Left kidney (tissue), 2 donors: Measurements from ENCODE around the gene PTPN14. TPM values are rescaled to one million over a fixed set of nuclear protein-coding genes. Genes with fewer than 3 reads are reported as not detected.
A peak's percentile ranks its signal among the peaks of the same experiment; 100 is the strongest.

ENCODE experiments used
- DNase-seq: peaks from one replicate; pipeline ENCODE4 v3.0.0-alpha.2; 2013
- polyA plus RNA-seq: library from polyadenylated mRNA; unstranded; fragments of 120-200 nt; gene quantifications from one replicate; pipeline ENCODE4 v1.2.1, GENCODE V29; 2013; ENCODE audit not compliant: insufficient read length

PTPN14 gene
- polyA plus RNA-seq, 1 donor, result 44.4 TPM

DNA sequence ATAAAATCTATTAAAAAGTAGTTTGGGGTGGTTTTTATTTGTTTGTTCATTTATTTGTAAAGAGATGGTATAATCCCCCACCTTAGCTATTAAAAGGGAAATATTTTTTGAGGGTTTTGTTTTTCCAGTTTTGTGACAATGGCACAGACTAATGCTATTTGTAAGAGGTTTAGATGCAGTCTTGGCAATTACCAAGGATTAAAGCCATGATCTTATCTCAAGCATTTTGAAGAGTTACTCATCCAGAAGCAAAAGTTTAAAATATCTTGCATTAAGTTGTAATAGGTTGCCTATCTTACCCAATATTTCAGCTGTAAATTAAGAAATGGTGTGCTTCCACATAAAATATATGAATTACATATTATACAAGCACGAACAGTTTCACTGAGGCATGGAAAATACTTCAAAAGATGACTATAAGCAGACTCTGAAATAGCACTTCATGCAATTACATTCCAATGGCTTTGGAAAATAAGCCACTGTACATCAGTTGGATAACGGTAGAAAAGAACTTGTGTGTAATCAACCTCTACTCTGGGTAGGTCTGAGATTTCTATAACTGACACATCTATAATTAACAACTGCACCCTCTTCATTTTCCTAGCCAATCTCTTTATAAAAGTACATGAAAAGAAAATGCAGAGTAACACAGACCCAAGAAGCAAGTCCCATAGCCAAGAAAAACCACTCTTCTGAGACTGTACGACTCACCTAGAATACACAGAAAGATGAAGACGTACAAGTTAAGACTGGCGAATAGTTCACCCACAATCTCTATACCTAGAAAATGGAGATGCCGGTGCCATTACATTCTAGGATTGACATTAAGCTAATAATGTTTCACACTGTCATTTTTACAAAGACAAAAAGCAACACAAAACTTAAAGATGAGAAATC lies 95.2 kb downstream of the PTPN14 start:
- no peak for DNase-seq

DNA sequence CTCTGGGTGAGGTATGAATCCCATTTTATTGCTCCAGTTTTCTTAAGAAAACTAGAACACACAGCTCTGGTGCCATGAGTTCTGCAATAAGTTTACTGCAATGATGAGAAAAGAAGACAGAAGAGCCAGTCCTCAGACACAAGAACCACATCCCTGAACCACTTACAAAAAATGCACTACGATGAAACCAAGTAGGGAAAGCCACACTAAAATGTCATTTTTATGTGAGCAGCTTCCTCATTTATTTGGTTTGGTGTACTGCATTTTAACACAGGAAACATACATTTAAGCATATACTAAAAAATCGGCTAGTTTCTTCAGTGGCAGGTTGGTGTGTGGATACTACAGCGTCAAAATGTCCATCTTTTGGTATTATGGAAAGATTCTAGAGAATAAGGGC lies 95.9 kb downstream of the PTPN14 start:
- no peak for DNase-seq

DNA sequence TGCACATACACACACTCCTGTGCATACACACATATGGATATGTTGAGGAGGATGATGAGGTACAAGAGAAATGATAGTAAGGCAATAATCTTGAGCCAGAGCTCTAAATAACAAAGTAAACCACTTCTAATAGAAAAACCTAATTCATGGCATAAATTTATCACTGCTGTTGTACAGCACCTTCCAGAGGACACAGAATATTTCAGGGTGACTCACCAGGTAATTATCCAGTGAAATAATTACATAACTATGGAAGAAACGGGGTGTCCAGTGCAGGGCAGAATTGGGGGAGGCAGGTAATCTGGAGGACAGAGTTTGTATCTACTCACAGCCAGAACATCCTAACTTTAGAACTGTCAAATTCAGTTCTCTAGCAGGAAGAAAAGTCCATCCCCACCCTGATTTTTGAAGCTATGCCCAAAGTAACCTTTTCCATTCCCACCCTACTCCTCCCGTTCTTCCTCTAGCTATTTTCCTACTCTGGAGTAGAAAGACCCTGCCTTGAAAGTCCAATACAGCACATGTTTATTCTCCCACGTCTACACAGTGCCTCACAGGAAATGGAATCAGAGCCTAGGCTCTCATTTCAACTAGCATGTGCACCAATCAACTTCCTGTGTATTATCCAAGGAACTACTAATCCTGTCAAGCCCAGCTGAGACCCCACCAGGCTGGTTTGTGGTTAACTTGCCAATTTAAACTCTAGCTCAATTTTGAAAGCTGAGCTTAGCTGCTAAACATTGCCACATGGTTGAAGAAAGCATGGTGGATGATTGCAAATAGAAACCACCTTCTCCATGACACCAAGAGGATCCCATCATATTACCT lies 96.6 kb downstream of the PTPN14 start:
- DNase-seq, result no peak

DNA sequence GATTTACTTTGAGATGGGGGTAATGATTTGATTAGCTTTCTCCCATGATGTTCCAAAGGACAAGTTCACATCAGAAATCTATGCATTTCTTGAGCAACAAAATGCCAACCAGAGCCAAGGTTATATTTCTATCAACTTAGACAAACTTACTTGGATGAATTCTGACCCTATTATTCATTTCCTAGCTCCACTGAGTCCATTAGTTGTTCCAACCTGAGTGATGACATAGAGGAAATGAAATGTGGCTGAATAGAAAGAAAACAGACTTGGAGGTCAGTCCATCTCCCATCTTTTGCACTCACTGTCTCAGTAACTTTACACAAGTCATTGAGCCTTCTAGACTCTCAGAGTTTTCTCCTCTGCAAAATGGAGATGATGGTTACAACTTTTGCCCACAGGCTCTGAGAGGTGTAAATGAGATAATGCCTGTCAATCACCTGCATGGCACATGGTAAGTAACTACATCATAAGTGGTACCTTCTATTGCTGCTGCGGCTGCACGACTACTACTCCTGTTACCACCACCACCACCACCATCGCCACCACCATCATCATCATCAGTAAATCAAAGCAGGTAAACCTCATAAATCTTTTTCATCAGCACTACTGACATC lies 98.2 kb downstream of the PTPN14 start:
- no peak for DNase-seq

DNA sequence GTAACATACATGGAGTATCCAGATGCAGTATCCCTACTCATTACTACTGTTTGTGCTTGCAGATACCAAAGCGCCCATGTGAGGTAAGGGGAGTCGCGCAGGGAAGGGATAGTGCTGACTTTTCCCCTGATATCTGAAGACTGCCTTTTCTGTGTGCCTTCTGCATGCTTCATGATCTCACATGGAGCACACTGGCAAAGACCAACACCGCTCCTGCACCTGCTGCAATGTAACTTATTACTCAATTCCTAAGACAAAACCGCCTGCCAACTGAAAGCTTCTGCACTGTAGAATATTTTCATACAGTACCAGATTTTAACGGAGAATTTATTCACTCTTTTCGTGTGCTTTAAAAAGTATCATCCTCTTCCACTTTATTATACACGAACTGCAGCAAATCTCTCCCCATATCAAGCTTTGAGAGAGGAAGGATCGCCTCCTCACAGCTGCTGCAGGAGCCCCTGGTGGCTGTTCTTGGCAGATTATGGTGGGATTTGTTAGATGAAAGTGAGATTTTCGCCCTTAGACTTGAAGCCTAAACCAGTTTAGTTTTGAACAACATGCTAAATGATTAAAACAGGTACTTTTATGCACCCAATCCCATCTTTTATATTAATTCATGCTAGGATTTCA lies 99.1 kb downstream of the PTPN14 start:
- no peak for DNase-seq

DNA sequence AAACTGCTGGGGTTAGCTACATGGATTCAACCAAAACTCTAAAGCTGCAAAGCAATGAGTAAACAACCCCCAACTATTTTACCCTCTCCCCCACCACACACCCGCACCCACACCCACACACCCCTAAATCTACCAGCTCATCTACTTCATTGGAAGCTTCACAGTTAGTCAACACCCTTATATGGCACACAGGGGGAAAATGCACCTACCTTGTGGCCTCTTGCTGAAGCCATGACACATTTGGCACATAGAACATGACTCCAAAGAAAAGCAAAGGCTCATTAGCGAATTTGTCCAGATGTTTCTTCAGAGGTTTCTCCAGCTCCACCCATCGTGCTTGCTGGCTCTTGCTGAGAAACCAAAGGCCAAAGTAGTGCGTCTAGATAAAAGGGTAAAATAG lies 99.8 kb downstream of the PTPN14 start:
- DNase-seq, result no peak

DNA sequence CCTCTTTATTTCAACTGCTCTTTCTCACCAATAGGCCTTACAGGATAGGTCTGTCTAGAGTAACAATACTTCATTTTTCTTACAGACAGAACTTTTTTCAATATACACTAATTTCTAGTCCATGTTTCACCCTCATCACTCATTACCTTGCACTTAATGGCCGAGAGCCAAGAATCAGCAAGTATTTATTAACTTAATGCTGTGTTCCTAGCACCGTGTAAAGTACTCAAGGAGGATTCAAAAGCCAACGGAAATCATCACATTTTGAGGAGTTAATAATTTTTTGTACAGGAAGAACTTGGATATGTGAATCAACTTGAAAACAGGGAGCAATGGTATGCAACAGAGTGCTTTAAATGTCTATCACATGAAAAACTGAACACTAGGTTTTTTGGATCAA lies 102.0 kb downstream of the PTPN14 start:
- DNase-seq, result no peak

DNA sequence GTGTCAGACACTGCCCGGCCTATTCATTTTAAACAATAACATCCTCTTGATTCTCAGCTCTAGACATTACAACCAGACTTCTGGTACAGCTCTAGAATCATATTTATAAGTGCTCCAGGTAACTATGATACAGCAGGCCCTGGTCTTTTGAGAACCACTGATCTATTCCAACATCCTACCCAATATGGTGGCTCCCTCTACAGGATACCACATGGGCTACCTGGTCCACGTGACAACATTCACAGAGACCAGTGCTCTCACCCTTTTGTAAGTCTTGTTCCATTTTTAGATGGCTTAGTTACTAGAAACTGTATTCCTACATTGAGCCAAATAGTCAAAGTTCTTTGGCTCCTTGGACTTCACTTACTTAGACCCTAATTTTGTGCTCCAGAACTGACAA lies 102.9 kb downstream of the PTPN14 start:
- no peak for DNase-seq

DNA sequence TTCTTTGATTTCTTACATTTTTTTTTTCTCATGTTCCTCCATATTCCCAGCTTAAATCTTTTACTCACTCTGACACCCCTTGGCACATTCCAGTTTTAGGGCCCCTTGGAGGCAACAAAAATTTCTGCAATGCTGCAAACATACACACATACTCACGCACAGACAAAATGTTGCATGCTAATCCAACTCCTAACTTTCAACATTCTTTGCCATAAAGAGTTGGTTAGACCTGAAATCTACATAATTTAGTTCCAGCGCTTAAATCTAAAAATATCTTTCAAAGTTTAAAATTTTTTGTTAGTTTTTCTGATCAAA lies 103.9 kb downstream of the PTPN14 start:
- DNase-seq, result no peak

DNA sequence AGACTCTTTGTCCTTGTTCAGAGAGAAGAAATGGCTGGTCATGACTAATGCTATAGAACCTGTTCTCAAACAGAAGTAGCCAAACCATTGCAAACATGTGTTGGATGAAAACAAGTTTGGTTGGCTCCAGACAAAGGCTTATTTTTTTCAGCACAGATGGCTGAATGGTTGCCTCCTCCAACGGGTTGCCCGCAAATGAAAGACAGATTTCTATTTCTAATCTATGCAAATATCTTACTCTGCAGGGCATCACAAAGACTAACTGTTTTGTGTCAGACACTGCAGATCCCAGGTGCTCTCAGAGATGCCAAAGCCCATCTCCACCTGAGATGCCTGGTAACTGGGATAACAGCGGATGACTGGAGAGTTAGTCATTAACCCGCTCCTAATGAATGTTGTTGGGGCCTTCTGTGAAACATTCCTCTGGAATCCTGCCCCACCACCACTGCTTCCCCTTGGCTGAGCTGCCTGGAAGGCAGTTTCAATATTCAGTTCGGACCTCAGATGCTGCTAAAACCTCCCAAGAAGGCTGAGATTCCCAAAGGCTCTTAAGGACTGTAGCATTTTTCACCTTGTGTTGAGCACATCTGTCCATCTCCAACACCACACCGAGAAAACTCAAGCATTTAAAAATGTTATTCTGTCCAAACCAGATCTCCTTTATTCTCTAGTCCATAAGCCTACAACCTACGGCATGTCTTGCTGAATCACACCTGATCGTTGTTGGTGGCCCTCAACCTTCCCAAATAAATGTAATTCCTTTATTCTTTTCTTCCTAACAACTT lies 104.4 kb downstream of the PTPN14 start:
- DNase-seq, result peak; percentile 59

DNA sequence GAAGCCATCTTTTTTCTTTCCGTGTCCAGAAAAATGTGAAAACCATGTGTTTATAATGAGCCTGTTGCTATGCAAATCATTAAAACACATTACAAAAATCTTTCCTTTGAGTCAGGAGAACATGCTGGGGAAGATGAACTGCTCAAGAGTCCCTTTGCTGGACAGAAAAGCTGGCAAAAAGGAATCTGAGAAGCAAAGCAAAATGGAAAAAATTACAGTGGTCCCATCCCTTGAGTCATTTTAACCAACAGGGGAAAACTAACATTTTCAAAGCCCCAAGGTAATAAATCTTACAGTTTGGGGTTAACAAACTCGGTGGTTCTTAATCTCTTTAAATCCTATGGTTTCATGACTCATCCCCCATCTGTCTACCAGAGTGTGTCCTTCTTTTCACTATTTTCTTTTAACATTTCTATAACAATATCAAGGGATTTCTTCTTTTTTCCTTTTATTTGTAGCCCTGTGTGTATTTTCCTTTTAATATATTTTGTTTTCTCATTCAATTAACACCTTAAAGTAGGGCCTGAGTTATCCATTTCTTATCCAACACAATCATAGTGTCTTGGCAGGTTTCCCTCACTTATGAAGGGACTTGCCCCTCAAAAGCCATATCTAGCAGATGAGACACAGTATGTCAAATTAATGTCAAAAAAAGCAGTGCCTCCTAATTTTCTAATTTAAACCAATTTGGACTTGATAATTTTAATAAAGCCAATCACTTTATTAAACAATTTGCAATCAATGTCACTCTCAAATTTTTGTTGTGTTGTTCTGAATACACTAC lies 105.4 kb downstream of the PTPN14 start:
- DNase-seq, result no peak

DNA sequence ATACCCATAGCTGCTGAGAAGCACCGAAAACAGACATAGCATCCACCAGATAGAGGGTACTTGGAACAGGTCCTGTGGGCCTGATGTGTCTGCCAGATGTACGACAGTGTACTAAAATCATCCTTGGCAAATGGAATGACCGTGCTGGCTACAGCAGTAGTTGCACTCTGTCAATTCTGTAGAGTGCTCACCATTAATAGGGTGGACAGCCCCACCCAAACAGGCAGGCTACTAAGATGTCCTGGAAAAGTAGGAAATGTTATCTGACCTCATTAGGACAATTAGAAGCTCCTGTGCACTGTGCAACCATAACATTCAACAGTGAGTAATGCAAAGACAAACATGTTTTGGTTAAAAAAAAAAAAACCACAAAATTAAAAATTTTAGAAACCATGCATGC lies 106.2 kb downstream of the PTPN14 start:
- no peak for DNase-seq

DNA sequence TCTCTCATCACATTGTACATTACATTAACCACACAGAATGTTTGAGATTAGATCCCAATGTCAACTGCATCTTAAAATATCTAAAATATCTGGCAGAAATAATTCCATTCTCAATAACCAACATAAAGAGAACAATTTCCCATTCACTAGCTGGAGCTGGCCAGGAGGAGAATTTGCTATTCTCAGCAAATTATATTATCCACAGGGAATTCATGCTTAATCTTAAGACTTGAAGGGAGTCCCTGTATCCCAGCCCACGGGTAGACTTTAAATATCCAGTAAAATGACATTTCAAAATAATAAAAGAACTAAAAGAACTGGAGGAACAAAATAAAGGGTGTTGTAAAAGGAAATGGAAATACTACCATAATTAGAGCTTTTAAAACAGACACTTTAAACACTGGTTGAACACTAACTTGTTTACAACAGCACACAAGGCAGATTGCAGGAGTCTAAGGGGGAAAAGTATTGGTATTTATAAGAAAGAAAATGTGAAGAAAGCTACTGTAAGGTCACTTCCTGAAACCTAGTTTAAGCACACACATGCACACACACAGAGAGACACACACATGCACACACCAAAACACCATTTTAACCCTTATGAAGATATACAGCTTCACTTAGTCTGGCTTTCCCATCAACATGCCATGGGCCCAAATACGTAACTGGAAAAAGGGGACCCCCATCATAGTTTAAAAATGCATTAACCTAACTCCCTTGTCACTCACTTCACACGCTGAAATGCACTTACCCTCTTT lies 107.0 kb downstream of the PTPN14 start:
- DNase-seq, result no peak

DNA sequence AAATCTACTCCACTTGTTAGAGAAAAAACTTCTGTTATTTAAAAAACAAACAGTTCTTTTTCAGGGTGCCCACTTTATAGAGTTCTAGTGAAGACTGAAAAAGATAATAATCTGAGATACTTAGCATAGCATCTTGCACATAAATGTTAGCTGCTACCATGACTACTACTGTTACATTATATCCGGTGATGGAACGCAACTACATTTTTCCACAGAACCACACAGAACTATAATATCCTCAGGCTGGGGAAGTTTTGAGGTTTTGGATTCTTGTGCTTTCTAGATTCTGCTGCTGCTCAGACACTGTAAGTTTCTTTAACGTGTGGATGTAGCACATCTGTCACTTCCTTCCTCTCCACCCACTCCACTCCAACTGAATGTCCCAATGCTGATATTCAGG lies 110.3 kb downstream of the PTPN14 start:
- no peak for DNase-seq

DNA sequence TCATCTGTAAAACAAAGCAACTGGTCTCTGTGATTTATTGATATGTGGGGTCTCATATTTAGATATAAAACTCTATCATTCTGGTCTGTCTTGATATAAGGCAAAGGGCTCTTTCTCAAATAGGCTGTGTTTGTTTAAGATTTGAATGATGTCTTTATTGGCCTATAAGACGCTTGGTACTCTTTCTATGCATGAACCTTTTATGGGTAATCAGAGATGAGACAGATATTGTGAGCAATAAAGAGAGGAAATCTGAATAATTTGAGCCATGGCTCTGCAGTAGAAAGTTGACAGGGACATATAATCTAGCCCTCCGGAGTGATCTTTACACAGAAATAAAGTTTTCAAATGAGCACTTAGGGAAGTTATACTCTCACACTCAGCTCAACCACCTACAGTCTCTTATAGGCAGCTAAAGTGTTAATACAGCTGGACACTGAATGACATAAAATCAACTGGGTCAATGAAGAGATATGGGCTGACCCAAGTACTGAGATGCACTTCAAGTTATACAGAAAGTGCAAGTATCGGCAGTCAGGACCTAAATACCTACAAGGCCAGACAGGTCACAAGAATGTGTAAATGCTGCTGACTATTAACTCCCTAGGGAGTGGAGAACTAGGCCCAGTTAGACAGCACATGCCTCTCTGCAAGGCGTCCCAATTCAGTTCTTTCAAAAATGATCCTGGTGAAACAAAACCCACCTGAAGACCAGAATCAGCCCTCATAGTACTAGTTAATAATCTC lies 111.0 kb downstream of the PTPN14 start:
- DNase-seq, result no peak

DNA sequence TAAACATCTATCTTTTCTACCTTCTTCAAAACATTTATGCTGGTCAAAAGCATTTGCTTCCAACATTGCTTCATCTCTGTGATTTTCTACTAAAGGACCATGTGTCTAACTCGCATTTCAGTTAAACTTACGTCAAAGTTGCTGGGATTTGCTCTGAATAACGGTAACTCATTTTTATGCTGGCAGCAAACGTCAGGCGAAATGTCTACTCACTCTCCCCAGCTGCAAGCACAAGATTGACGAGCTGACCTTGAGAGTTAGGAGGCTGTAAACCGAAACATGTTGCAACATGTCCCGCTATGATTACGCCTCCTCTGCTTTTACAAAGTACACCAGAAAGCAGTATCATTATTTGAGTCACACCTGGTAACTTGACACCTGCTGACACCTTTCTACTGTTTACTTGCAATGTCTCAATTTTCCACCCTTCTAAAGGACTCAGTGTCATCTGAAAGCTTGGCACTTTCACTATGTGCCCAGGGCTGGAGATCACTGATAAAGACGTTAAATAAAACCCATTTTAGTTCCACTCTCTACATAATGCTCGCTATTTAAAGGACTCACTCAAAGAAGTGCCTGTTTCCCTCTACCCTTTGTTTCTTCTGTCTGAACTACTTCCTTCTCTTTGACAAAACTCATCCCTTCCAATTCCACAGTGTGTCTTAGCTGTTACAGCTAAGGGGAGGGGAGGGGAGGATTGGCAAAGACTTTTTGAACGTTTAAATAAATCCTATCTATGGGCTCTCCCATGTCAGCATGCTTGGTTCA lies 111.9 kb downstream of the PTPN14 start:
- DNase-seq, result peak; percentile 58

DNA sequence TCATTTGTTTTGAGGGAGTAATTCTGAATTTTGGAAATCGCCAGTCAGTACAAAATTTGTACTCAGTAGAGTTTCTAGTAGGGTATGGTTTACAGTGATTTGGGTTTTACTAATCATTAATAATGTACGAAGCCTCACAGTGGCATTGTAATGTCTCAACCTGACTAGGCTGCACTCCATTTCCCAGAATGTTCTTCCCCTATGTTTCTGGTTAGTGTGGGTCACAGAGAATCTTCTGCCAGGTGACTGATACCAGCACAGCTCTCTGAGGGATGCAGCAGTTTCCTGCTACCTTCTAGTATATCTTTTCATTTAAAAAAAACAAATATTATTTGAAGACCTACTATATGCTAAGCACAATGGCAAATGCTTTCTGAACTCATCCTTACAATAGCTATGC lies 112.9 kb downstream of the PTPN14 start:
- no peak for DNase-seq

DNA sequence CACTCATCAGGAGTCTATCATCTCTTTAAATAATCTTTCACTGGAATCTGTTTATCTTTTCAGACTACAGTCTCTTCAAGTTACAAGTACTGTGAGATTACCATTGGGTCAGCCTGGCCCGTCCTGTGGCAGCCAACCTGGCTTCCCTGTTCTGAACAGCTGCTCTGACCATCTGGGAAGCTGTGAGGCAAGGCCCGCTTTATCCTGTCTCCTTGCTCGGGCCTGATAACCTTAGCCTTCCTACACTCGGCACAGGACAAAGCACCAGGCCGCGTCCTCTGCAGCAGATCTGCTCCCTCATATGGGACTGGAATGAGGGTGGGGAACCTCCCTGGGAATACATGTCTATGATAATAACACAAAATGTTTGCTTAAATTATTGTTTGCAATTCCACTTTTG lies 113.3 kb downstream of the PTPN14 start:
- no peak for DNase-seq

DNA sequence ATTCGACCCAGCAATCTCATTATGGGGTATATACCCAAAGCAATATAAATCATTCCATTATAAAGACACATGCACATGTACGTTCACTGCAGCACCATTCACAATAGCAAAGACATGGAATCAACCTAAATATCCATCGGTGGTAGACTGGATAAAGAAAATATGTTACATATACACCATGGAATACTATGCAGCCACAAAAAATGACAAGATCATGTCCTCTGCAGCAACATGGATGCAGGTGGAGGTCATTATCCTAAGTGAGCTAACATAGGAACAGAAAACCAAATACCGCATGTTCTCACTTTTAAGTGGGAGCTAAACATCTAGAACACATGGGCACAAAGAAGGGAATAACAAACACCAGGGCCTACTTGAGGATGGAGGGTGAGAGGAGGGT lies 115.5 kb downstream of the PTPN14 start:
- DNase-seq, result no peak
